ENCODE measurements around the gene C14orf132.

DNA sequence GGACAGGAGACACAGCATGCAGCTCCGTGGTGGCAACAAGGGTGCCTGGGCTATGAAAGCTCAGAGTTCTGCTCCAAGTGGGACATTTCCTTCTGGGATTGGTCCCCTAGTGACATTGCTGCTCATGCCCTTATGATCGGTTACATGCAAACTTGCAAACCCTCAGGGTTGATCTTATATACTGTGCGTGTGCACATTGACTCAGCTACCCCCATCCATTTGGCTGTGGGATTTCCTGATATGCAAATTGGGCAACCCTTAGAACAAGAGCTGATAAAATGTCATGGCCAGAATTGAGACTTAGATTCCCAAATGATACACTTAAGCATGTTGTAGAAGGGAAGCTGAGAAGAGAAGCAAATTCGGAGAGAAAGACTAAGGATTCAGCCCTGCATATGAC is 92.7 kb downstream of the C14orf132 start:
- TF ChIP-seq, protein P1, sequence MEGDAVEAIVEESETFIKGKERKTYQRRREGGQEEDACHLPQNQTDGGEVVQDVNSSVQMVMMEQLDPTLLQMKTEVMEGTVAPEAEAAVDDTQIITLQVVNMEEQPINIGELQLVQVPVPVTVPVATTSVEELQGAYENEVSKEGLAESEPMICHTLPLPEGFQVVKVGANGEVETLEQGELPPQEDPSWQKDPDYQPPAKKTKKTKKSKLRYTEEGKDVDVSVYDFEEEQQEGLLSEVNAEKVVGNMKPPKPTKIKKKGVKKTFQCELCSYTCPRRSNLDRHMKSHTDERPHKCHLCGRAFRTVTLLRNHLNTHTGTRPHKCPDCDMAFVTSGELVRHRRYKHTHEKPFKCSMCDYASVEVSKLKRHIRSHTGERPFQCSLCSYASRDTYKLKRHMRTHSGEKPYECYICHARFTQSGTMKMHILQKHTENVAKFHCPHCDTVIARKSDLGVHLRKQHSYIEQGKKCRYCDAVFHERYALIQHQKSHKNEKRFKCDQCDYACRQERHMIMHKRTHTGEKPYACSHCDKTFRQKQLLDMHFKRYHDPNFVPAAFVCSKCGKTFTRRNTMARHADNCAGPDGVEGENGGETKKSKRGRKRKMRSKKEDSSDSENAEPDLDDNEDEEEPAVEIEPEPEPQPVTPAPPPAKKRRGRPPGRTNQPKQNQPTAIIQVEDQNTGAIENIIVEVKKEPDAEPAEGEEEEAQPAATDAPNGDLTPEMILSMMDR (IDR thresholded peaks at IDR 0.05) = no peak
- no peak for TF ChIP-seq POLR2A (IDR thresholded peaks at IDR 0.05)
